OCI-M2 (cell line): Measurements from ENCODE around the gene CORO7.
"Not testable (repeated sequence)": the region's sequence is repeated elsewhere in the genome, so short reads cannot be mapped to it uniquely, and the experiment has no call there.

Experiments used
- DNase-seq: peaks from one replicate; lab custom pipeline; 2025; ENCODE audit not compliant: unreplicated experiment; lab: John Stamatoyannopoulos, UW

The CORO7 gene

DNA sequence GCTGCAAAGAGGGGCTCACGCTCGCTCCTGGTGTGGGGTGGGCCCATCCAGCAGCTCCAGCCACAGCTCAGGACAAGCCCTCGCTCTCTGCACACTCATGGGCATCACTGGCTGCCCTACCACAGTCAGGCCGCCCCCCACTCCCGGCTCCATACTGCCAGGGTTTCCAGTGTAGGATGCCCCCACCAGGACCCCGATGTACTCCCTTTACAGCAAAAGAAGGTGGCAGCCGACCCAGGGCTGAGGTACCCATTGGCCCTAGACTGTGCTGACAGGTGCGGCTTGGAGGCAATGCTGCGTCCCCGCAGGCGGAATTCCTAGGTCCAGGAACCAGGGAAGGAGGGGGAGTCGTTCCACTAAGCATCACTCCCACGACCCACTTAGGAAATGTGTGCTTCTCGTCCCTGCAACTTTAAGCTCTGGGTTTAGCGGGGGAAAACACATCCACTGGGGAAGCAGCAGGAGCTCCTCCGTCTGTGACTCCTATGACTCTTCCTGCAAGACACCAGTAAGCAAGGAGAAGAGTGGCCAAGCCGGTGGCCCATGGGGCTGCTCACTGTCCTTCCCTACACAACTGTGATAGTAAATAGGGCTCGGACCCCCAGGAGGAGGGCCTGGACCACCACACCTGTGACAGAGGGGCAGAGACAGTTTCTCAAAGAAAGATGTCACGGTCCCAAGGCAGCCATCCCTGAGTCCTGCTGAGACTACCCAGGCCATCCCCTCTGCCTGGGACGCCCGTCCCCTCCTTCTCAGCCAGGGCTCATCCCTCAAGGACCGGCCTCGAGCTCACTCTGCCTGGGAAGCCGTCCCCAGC, 13.1 kb downstream of the CORO7 start:
- no peak for DNase-seq

DNA sequence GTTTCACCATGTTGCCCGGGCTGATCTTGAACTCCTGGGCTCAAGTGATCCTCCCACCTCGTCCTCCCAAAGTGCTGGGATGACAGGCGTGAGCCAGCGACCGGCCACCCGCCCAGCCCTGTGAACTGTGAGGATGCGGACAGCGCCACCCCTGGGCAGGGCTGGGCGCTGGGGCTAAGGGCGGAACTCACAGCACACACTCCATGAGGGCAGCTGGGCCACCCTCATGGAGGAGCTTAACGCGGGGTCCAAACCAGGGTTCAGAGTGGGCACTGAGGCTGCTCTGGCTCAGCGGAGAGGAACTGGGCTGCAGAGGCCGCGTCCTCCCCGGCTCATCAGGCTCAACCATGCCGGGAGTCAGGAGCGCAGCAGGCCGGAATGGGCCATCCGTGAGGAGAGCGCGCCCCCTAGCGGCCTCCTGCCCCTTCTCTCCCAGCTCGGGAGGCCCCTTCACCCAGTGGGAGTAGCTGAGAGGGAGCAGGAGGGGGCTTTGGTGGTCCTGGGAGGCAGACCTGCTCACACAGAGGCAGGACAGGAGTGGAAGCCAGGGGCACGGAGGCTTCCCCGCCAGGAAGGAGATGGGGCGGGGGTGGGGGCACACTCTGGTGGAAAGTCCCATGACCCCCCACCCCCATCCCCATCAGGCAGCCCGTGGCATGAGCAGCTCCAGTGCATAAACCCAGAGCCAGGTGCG, 13.8 kb downstream of the CORO7 start:
- DNase-seq: peak; percentile 2

DNA sequence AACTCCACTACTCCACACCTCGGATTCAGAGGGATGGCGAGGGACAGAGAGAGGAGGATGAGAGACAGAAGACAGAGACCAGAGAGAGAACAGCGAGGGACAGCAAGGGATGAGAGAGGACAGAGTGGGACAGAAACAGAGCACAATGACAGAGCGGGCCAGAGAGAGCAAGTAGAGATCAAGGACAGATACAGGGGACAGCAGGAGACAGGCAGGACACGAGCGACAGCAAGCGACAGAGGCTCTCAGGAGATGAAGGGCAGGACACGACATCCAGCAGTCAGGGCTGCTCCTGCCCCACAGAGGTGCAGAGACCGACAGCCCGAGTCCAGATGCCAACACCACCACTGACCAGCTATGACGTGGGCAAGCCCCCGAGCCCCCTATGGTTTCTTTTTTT, 14.9 kb downstream of the CORO7 start:
- DNase-seq: no peak

DNA sequence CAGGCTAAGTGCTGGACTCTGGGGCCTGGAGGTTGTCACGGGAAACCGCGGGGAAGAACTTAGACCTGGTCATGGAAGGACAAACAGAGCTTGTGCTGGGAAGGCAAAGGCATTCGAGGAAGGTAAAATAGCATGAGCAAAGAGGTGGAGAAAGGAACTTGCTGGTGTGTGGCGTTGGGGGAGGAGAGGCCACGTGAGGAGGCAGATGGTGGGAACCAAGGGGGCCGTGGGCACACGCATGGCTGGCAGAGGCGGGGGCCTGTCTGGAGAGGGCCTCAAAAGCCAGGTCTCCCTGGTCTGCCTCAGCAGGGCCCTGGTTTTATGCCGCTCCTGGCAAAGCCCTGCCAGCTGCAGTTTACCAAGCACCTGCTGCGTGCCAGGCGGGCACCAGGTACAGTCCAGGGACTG, 15.3 kb downstream of the CORO7 start:
- DNase-seq: no peak

DNA sequence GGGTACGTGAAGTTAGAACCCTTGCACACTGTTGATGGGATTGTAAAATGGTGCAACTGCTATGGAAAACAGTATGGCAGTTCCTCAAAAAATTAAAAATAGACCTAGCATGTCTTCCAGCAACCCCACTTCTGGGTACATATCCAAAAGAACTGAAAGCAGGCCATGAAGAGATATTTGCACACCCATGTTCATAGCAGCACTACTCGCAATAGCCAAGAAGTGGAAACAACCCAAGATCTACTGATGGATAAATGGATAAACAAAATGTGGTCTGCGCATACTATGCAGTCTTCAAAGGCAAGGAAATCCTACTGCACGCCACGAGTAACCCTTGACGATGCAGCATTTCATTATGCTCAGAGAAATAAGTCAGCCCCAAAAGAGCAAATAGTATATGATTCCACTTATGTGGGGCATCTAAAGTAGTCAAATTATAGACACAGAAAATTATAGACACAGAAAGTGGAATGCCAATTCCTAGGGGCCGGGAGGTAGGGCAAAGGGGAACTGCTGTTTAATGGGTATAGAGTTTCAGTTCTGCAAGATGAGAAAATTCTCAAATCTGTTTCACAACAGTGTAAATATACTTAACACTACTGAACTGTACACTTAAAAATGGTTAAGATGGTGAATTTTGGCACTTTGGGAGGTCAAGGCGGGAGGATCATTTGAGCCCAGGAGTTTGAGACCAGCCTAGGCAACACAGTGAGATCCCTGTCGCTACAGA, 17.2 kb downstream of the CORO7 start:
- no peak for DNase-seq

DNA sequence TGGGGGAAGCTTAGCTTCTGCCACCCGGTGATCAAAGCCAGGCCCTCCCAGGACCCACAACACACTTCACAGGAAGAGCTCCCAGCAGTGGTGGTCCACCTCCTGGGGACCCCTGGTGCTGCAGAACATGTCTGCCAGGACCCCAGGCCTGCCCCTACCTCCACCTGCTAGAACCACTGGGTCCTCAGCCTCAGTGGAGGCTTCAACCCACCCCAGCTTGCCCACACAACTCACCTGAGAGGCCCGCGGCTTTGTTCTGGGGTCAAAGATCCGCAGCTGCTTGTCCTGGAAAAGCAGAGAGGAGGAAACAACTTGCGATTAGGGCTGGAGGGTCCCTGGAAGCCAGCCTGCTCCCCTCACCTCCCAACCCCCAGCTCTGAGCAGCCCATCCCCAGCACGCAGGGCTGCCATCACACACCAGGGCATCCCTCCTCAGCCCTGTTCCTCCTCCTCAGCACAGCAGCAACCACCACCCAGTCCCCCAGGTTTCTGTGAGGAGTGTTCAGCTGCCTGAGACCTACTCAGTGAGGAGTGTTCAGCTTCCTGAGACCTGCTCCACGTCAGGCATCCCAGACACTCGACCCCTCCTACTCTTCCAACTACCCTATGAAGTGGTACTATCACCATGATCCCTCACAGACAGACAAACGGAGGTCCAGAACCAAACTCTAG, 21.2 kb downstream of the CORO7 start:
- DNase-seq: no peak

DNA sequence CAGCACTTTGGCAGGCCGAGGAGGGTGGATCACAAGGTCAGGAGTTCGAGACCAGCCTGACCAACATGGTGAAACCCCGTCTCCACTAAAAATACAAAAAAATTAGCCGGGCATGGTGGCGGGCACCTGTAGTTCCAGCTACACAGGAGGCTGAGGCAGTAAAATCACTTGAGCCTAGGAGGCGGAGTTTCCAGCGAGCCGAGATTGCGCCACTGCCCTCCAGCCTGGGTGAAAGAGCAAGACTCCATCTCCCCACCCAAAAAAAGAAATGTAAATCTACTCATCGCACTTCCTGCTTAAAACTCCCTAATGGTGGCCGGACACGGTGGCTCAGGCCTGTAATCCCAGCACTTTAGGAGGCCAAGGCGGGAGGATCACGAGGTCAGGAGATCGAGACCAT, 22.5 kb downstream of the CORO7 start:
- DNase-seq: not testable (repeated sequence)

DNA sequence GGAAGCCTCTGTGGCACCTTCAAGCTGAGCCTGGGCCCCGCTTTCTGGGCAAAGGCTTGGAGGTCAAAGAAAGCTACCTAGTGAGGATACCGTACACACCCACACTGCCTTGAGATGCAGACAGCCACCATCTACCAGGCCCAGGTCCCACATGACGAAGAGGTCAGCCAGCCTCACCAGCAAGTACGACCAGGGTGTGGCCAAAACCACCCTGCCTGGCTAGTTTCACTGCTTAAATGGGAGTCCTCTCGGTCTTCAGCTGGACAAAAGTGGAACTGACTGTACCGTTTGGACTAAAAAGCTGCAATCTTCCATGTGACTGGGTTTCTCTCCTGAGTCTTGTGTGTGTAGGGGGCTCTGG, 23.2 kb downstream of the CORO7 start:
- no peak for DNase-seq

DNA sequence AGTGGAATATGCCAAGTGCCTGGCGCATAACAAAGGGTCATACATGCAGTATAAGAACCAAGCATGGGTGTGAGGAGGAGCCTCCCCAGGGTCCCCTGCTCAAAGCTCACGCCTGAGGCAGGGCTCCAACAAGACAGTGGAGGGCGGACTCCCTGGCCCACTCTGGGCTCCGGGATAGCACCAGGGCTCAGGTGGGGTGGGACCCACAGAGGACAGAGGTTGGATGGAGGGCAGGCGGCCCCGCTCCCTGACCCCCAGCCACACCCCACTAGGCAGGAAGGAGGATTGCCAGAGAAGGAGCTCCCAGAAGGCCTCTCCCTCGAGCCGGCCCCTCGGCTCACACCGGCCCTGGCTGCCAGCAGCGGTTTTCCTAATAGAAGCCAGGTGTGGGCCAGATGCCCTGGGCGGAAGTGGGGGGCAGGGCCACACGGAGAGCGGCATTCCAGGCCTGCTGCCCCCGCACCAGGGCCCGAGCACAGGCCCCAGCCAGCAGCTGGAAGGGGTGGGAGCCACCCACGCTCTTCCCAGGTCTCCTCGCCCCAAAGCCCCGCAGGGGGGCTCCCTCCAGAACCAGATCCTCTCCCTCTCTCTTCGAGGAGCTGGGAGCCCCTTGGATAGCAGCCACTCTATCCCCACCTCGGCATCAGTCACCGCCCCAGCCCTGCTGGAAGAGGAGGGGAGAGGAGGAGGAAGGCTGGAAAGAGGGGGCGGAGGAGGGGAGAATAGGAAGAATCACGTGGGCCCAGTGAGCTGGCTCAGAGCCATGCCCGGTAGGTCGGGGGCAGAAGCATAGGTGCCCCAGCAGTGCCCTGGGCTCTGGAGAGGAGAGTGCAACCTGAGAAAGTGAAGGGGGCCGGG, 23.8 kb downstream of the CORO7 start:
- DNase-seq: no peak

DNA sequence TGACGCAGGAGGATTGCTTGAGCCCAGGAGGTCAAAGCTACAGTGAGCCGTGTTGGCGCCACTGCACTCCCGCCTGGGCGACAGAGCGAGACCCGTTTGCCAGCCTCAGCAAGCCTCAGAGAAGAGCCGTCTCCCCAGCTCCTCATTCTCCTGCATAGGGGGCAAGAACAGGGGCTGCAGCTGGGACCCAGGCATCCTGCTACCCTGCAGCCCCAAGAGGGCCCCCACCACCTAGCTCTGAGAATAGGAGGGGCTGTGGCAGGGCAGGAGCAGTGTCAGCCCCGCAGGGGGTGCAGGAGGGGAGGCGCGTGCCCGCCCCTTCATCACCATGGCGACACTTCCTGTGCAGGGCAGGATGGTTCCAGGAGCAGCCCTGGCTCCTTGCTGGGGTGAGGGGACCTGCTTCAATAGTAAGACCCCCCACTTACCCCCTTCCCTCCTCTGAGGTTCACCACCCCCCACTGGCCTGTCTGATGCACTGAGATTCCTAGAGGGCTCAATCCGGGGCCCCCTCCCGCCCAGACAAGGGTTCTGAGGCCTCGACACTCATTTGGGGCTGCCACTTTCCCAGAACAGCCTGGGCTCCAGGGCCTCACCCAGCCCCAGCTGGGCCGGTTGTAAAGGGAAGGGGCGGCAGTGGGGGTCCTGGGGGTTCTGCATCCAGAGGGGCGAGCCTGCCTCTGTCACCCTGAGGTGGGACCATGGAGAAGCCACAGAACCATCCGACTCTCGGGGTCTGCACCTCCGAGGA, 24.6 kb downstream of the CORO7 start:
- DNase-seq: no peak

DNA sequence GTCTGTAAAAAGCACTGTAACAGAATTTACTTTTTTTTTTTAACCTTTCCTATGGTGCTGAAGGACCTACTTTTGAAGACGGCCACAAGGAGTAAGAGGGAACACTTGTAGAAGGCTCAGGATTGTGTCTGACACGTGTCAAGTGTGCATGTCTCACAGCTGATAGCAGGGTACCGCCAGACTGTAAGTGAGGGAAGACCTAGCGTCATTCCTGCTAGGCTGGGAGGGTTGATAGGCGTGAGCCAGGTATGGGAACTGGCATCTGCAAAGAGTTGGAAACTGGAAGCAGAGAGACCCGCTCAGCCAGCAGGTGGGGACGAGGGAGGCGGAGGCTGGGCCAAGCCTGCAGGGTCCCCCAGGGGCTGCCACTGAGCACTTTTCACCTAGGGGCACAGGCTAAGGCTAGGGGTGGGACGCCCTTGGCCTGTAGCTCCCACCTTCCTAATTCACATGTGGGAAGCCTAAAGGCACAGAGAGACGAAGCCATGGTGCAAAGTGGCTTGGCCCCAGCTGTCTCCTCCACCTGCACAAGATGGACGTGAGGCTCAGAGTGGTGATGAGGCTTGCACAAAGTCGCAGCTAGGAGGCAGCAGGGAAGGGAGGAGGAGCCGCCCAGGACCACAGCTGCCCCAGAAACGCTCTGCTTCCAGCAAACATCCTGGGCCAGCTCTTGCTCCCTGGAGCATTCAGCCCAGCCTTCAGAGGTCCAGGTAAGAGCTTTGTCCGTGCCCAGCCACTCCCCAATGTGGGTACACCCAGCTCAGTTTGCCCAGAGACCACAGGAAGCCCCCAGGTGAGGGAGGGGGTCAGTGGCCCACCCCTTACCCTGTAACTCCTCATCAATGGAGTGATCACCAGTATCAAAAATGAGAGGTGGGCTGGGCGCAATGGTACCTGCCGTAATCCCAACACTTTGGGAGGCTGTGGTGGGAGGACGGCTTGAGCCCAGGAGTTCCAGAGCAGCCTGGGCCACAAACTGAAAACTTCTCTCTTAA, 25.8 kb downstream of the CORO7 start:
- DNase-seq: no peak

DNA sequence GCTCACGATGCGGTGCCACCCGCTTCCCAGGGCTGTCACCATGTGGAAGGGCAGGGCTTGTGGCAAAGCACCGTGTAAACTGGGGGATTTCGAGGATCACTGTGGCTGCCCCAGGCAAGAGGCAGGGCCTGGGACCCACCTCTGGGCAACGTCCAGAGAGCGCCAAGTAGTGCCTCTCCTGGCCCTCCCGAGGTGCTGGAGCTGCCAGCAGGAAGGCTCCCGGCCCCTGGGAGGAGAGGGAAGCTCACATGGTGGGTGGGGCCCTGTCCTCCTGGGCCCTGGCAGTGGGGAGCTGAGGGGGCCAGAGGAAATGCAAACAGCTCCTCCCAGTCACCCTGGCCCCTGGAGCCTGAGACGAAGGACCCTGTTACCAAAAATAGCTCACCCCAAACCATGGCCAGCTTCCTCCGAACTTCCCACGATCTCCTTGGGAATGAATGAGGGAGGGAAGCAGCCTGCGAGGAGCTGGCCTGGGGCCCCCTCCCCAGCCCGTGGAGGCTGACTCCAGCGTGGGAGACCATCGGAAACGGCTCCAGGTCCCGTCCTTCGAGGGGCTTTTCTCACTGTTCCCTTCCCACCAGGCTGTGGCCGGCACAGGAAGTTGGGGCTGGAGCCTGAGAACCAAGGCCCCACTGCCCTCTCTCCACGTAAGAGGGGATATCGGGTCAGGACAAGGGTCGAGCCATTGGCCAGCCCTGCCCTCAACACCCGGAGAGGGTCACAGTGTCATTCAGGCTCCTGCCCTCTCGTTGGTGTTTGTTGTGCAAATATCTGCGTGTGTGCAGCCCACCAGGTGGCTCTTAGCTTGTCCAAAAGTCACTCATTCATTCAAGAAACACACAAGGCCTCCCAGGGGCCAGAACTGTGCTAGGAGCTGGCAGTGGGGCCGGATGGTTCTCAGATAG, 27.1 kb downstream of the CORO7 start:
- DNase-seq: no peak

DNA sequence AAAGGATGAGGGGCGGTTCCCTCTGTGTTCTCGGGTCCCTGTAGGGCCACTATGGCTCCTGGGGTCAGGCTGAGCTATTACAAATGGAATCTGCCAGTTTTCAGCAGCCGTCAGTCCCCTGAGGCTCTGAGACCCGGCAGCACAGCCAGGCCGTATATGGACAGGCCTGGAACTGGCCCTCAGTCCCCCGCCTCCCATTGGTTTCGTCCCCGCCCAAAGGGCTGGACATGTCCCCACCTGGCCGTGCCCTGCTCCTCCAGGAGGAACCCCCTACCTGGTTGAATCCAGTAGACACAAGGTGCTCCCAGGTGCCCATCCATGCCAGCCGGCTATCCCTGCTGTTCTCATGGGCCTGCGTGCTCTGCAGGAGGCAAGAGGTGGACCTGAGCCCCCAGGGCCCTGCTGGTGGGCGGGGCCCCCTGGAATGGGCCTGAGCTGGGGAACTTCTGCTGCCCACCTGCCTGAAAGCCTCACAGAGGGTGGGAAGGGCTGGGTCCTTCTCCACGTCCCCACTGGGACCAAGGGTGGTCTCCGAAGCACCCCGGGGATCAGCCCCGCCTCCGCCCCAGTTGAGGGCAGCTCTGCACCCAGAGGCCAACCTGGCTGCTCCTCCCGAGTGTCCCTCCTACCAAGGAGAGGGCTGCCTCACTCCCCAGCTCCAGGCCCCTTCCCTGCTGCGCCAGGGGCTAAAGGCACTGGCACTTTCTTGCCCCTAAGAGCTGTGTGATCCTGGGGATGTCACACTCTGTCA, 27.9 kb downstream of the CORO7 start:
- DNase-seq: no peak

DNA sequence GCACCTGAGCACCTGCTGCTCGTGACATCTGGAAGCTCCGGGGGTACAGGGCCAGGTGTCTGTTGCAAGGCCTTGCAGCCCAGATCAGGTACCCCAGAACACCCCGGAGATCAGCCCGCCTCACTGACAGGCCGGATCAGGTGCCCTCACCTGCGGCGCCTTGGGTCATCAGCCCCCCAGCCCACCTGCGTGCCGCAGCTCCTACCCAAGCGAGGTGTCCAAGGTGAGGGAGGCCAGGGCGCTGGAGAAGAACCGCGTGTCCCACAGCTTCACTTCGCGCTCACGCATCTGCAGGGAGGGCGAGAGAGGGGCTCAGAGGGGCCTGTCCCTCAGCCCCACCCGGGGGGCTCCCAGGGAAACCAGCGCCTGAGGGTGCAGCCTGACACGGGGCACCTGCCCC, 28.6 kb downstream of the CORO7 start:
- no peak for DNase-seq

DNA sequence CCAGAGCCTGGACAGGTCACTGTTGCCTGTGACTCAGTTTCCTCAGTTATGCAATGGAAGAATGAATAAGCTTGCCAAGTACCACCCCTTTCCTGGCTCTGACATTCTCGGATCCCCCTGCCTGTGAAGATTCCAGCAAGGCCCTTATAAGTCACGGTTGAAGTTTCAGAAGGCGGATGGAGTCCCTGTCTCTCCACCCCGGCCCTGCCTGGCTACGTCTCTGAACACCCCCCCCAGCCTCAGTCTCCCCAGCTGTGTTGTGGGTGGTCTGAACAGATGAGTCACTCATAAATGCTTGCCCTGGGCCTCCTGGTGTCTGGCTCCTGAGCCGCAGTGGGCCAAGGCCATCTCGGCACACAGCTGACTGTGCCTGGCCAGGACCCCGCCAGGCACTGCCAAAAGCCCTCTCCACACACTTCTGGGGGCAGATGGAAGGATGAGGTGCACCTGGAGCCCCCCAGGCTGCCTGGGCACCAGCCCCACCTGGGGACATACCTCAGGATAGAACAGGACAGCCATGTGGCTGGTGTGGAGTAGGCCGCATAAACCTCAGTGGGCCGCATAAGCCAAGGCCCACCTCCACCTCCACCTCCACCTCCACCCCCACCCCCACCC, 29.3 kb downstream of the CORO7 start:
- no peak for DNase-seq

DNA sequence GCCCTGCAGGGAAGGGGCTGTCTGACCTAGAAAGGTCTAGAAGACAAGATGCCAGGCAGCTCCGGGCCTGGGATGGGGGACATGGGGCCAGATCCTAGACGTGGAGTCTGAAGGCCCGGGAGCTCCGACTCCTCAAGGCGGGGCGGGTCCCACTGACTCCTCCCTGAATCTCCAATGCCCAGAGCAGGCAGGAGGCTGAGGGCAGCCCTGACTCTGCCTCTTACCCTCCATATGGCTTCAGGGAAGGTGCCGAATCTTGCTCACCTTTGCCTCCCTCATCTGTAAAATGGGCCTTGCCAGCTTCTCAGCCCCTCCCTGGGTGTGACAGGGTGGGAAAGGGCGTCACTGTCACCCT, 30.0 kb downstream of the CORO7 start:
- no peak for DNase-seq
